GM23338 (cell line): ENCODE results near the gene YIPF5. TPM values are rescaled to one million over a fixed set of nuclear protein-coding genes. Genes with fewer than 3 reads are reported as not detected.

Experiments used
- ATAC-seq: fragments of 200-7000 bp; cut with Tn5 transposase; 3 replicates; pipeline ENCODE4 v1.9.1; 2020
- DNase-seq: peaks from one replicate; pipeline ENCODE4 v3.0.0-alpha.2; 2015; ENCODE audit warnings: low spot score
- H2AFZ ChIP-seq: fragments of 200-600 bp; sonication (generic); 2 replicates; pipeline ENCODE4 v1.8.0; 2016; ENCODE audit warnings: antibody characterized with exemption, mild to moderate bottlenecking, moderate library complexity
- H3F3A ChIP-seq: fragments of 200-600 bp; sonication (generic); replicated peaks from 2 replicates; pipeline ENCODE4 v1.8.0; 2017; ENCODE audit warnings: antibody characterized with exemption, mixed run types, low read depth
- H3K27ac ChIP-seq: fragments of 200-600 bp; sonication (generic); 2 replicates; pipeline ENCODE4 v1.6.1; 2016; ENCODE audit warnings: low read depth
- H3K27me3 ChIP-seq: fragments of 200-600 bp; sonication (generic); 2 replicates; pipeline ENCODE4 v1.8.0; 2016; ENCODE audit warnings: mild to moderate bottlenecking, mixed run types, moderate library complexity; ENCODE audit not compliant: insufficient read depth
- H3K36me3 ChIP-seq: fragments of 200-600 bp; sonication (generic); 2 replicates; pipeline ENCODE4 v1.8.0; 2016; ENCODE audit warnings: mild to moderate bottlenecking; ENCODE audit not compliant: insufficient read depth
- H3K4me1 ChIP-seq: fragments of 200-600 bp; sonication (generic); 2 replicates; pipeline ENCODE4 v1.8.0; 2016; ENCODE audit warnings: mild to moderate bottlenecking, moderate library complexity; ENCODE audit not compliant: insufficient read depth
- H3K4me2 ChIP-seq: fragments of 200-600 bp; sonication (generic); 2 replicates; pipeline ENCODE4 v1.7.1; 2017; ENCODE audit warnings: mixed run types
- H3K4me3 ChIP-seq: fragments of 200-600 bp; sonication (generic); 2 replicates; pipeline ENCODE4 v1.6.1; 2016; ENCODE audit warnings: mixed run types
- H3K79me2 ChIP-seq: fragments of 200-600 bp; sonication (generic); replicated peaks from 2 replicates; pipeline ENCODE4 v1.8.0; 2017; ENCODE audit warnings: mild to moderate bottlenecking; ENCODE audit not compliant: insufficient read depth
- H3K9me2 ChIP-seq: fragments of 200-600 bp; sonication (generic); 2 replicates; pipeline ENCODE4 v1.8.0; 2017; ENCODE audit not compliant: insufficient read depth
- H4K20me1 ChIP-seq: fragments of 200-600 bp; sonication (generic); replicated peaks from 2 replicates; pipeline ENCODE4 v1.8.0; 2017; ENCODE audit warnings: mild to moderate bottlenecking; ENCODE audit not compliant: insufficient read depth
- H3K27ac Mint-ChIP-seq: 2 replicates; pipeline ENCODE4 v1.8.0; 2020; ENCODE audit warnings: inconsistent platforms, mild to moderate bottlenecking, moderate library complexity, mixed read lengths
- H3K27me3 Mint-ChIP-seq: 3 replicates; pipeline ENCODE4 v1.8.0; 2022; ENCODE audit warnings: low read depth, mild to moderate bottlenecking, moderate library complexity, mixed read lengths, inconsistent platforms; ENCODE audit not compliant: insufficient read depth, poor library complexity
- H3K36me3 Mint-ChIP-seq: 3 replicates; pipeline ENCODE4 v1.8.0; 2021; ENCODE audit warnings: low read depth, mild to moderate bottlenecking, inconsistent platforms, moderate library complexity, mixed read lengths
- H3K4me1 Mint-ChIP-seq: 3 replicates; pipeline ENCODE4 v1.8.0; 2020; ENCODE audit warnings: mild to moderate bottlenecking, inconsistent platforms, mixed read lengths
- H3K4me3 Mint-ChIP-seq: 3 replicates; pipeline ENCODE4 v1.8.0; 2021; ENCODE audit warnings: moderate library complexity, mild to moderate bottlenecking, inconsistent platforms, mixed read lengths
- H3K9me3 Mint-ChIP-seq: 3 replicates; pipeline ENCODE4 v1.8.0; 2020; ENCODE audit warnings: moderate library complexity, mild to moderate bottlenecking, inconsistent platforms, mixed read lengths
- EZH2 ChIP-seq: fragments of 200-600 bp; sonication (generic); IDR thresholded peaks from one replicate; pipeline ENCODE4 v1.8.0; 2017; ENCODE audit warnings: antibody characterized with exemption, mild to moderate bottlenecking, low read depth; ENCODE audit not compliant: unreplicated experiment
- POLR2AphosphoS5 ChIP-seq: IDR thresholded peaks from 2 replicates; pipeline ENCODE4 v1.6.1; 2016; ENCODE audit warnings: antibody characterized with exemption, low read depth
- STAT1 ChIP-seq: IDR thresholded peaks from one replicate; pipeline ENCODE4 v1.6.1; 2016; ENCODE audit warnings: antibody characterized with exemption; ENCODE audit not compliant: unreplicated experiment
- ZNF114 ChIP-seq: fragments of 250-450 bp; sonication (Bioruptor Pico); IDR thresholded peaks from 2 replicates; pipeline ENCODE4 v1.5.0; 2020; ENCODE audit warnings: mild to moderate bottlenecking, moderate library complexity
- ZNF462 ChIP-seq: fragments of 250-450 bp; sonication (Bioruptor Pico); IDR thresholded peaks from 2 replicates; pipeline ENCODE4 v1.5.0; 2020; ENCODE audit warnings: mild to moderate bottlenecking, moderate library complexity
- polyA plus RNA-seq: library from polyadenylated mRNA; unstranded; fragments of >200 nt; fragmentation: Nextera tagmentation; extraction: Ambion mirVana; gene quantifications from 2 replicates; pipeline ENCODE4 v1.2.1, GENCODE V29; 2016
- total RNA-seq: library from RNA; depleted of rRNA; stranded (reverse); fragments of >200 nt; shearing (Covaris generic); gene quantifications from 2 replicates; pipeline ENCODE4 v1.2.3, GENCODE V29; 2014

Gene YIPF5
- total and polyA plus RNA-seq, 2 experiments from 2014 or later = 28.1 to 46.5 TPM

GRCh38 chr5:144162686-144163085, 7.8 kb downstream of the YIPF5 start:
- H3K79me2 ChIP-seq = peaks cover 11% of the 10 kb centered on the region
- H3K27ac Mint-ChIP-seq = no peak overlapping the region
- H3K27ac ChIP-seq = no peak overlapping the region
- peaks cover 32% of the 10 kb centered on the region for H3K36me3 ChIP-seq
- H3K4me2 ChIP-seq = no peak overlapping the region
- no peaks in the 10 kb centered on the region for H3F3A ChIP-seq
- no peaks in the 10 kb centered on the region for H3K27me3 Mint-ChIP-seq
- H3K9me3 Mint-ChIP-seq = no peaks in the 10 kb centered on the region
- no peak overlapping the region for H2AFZ ChIP-seq
- H3K4me1 ChIP-seq = no peaks in the 10 kb centered on the region
- ATAC-seq = no peak
- peaks cover 44% of the 10 kb centered on the region for H3K36me3 Mint-ChIP-seq
- TF ChIP-seq ZNF114 (CRISPR knock-in tag) (no peak), EZH2 (no peak)
- H3K4me3 ChIP-seq = no peak overlapping the region
- DNase-seq = no peak
- H3K4me3 Mint-ChIP-seq = no peak overlapping the region
- H3K27me3 ChIP-seq = no peaks in the 10 kb centered on the region
- H3K4me1 Mint-ChIP-seq = no peaks in the 10 kb centered on the region
- H4K20me1 ChIP-seq = 0 out of 2 replicates have a peak, but pooled peaks cover 4% of the 10 kb centered on the region
- H3K9me2 ChIP-seq = no peaks in the 10 kb centered on the region

- ATAC-seq (no peak), DNase-seq (no peak)
- no peaks in the 10 kb centered on the region for H3K27me3 ChIP-seq
- H3K36me3 Mint-ChIP-seq = peaks cover 17% of the 10 kb centered on the region
- peaks cover 7% of the 10 kb centered on the region; the same call in 1 of the 2 replicates for H3K36me3 ChIP-seq
- H3K79me2 ChIP-seq = no peaks in the 10 kb centered on the region
- no peak overlapping the region for H3K4me3 Mint-ChIP-seq
- H4K20me1 ChIP-seq = no peaks in the 10 kb centered on the region
- no peaks in the 10 kb centered on the region for H3K27me3 Mint-ChIP-seq
- H3K9me2 ChIP-seq = no peaks in the 10 kb centered on the region
- no peaks in the 10 kb centered on the region for H3K9me3 Mint-ChIP-seq
- no peak overlapping the region for H3K27ac Mint-ChIP-seq
- no peak overlapping the region for H3K4me2 ChIP-seq
- H3K27ac ChIP-seq = no peak overlapping the region
- H3K4me1 Mint-ChIP-seq = no peaks in the 10 kb centered on the region
- no peaks in the 10 kb centered on the region for H3F3A ChIP-seq
- no peak for TF ChIP-seq EZH2
- no peaks in the 10 kb centered on the region for H3K4me1 ChIP-seq
- no peak overlapping the region for H2AFZ ChIP-seq
- no peak overlapping the region for H3K4me3 ChIP-seq
These were observed 13.7 kb downstream of the YIPF5 start for GRCh38 chr5:144156767-144157171.

- Histone ChIP-seq H3K4me1 (no peaks in the 10 kb centered on the region), H3K9me2 (no peaks in the 10 kb centered on the region), H3K36me3 (no peaks in the 10 kb centered on the region), H3K4me3 (no peak overlapping the region), H3K27ac (no peak overlapping the region), H2AFZ (no peak overlapping the region), H3K79me2 (no peaks in the 10 kb centered on the region), H3K27me3 (no peaks in the 10 kb centered on the region), H3F3A (no peaks in the 10 kb centered on the region), H4K20me1 (no peaks in the 10 kb centered on the region), H3K4me2 (no peak overlapping the region)
- Mint-ChIP-seq H3K27me3 (no peaks in the 10 kb centered on the region), H3K4me3 (no peak overlapping the region), H3K9me3 (no peaks in the 10 kb centered on the region), H3K27ac (no peak overlapping the region), H3K4me1 (no peaks in the 10 kb centered on the region), H3K36me3 (no peaks in the 10 kb centered on the region)
- DNase-seq (no peak), ATAC-seq (no peak)
- TF ChIP-seq POLR2AphosphoS5 = no peak
- no peak for TF ChIP-seq ZNF462 (CRISPR knock-in tag)
- TF ChIP-seq STAT1 = no peak
These were observed 19.4 kb downstream of the YIPF5 start for GRCh38 chr5:144151026-144151425.
